HEK293 (cell line): Measurements from ENCODE around the gene MNT.
A peak's percentile ranks its signal among the peaks of the same experiment; 100 is the strongest.

Source experiments
- CTCF ChIP-seq: fragments of 450-650 bp; formaldehyde crosslinking; IDR thresholded peaks from 2 replicates; pipeline ENCODE4 v1.5.1; 2016; ENCODE audit warnings: missing biosample characterization, missing genetic modification characterization
- GLI2 ChIP-seq: fragments of 450-650 bp; formaldehyde crosslinking; IDR thresholded peaks from 2 replicates; pipeline ENCODE4; 2017; ENCODE audit warnings: missing biosample characterization, missing genetic modification characterization, low read depth, borderline replicate concordance
- KLF8 ChIP-seq: fragments of 450-650 bp; formaldehyde crosslinking; IDR thresholded peaks from 2 replicates; pipeline ENCODE4 v1.5.1; 2016; ENCODE audit warnings: missing biosample characterization, missing genetic modification characterization
- PATZ1 ChIP-seq: fragments of 450-650 bp; formaldehyde crosslinking; IDR thresholded peaks from 2 replicates; pipeline ENCODE4 v1.5.1; 2016; ENCODE audit warnings: missing biosample characterization, missing genetic modification characterization
- PBX3 ChIP-seq: sonication (generic); formaldehyde crosslinking; IDR thresholded peaks from 2 replicates; pipeline ENCODE4 v1.8.1; 2022; ENCODE audit warnings: mild to moderate bottlenecking, moderate library complexity, missing genetic modification reagents
- PRDM1 ChIP-seq: fragments of 450-650 bp; formaldehyde crosslinking; IDR thresholded peaks from 2 replicates; pipeline ENCODE4; 2016; ENCODE audit warnings: missing biosample characterization, missing genetic modification characterization
- ZBTB26 ChIP-seq: fragments of 450-650 bp; formaldehyde crosslinking; optimal IDR thresholded peaks from 2 replicates; pipeline ENCODE3; 2016; ENCODE audit warnings: missing biosample characterization, mild to moderate bottlenecking, missing genetic modification characterization
- ZBTB6 ChIP-seq: fragments of 450-650 bp; formaldehyde crosslinking; IDR thresholded peaks from 2 replicates; pipeline ENCODE4 v1.5.1; 2017; ENCODE audit warnings: missing biosample characterization, missing genetic modification characterization
- ZNF174 ChIP-seq: fragments of 450-650 bp; formaldehyde crosslinking; IDR thresholded peaks from 2 replicates; pipeline ENCODE4 v1.5.0; 2017; ENCODE audit warnings: missing biosample characterization, mild to moderate bottlenecking, missing genetic modification characterization
- ZNF2 ChIP-seq: fragments of 450-650 bp; formaldehyde crosslinking; IDR thresholded peaks from 2 replicates; pipeline ENCODE4 v1.5.1; 2016; ENCODE audit warnings: missing biosample characterization, missing genetic modification characterization
- ZNF350 ChIP-seq: fragments of 450-650 bp; formaldehyde crosslinking; IDR thresholded peaks from 2 replicates; pipeline ENCODE4 v1.5.0; 2017; ENCODE audit warnings: missing biosample characterization, mild to moderate bottlenecking, missing genetic modification characterization
- ZNF362 ChIP-seq: fragments of 450-650 bp; formaldehyde crosslinking; IDR thresholded peaks from 2 replicates; pipeline ENCODE4 v1.5.1; 2016; ENCODE audit warnings: missing biosample characterization, missing genetic modification characterization
- ZNF513 ChIP-seq: fragments of 450-650 bp; IDR thresholded peaks from 2 replicates; pipeline ENCODE4 v1.5.1; 2018; ENCODE audit warnings: missing biosample characterization, missing genetic modification characterization
- ZNF518A ChIP-seq: fragments of 450-650 bp; formaldehyde crosslinking; conservative IDR thresholded peaks from 2 replicates; pipeline ENCODE4 v1.5.1; 2016; ENCODE audit warnings: low read depth, missing biosample characterization, missing genetic modification characterization
- ZNF580 ChIP-seq: fragments of 450-650 bp; formaldehyde crosslinking; IDR thresholded peaks from 2 replicates; pipeline ENCODE4 v1.5.1; 2016; ENCODE audit warnings: missing biosample characterization, missing genetic modification characterization
- ZNF600 ChIP-seq: fragments of 450-650 bp; formaldehyde crosslinking; IDR thresholded peaks from 2 replicates; pipeline ENCODE4 v1.5.1; 2016; ENCODE audit warnings: missing biosample characterization, missing genetic modification characterization
- ZNF610 ChIP-seq: fragments of 450-650 bp; formaldehyde crosslinking; IDR thresholded peaks from 2 replicates; pipeline ENCODE4 v1.5.1; 2016; ENCODE audit warnings: missing biosample characterization, missing genetic modification characterization, borderline replicate concordance
- ZNF621 ChIP-seq: fragments of 450-650 bp; formaldehyde crosslinking; IDR thresholded peaks from 2 replicates; pipeline ENCODE4 v1.5.1; 2017; ENCODE audit warnings: missing biosample characterization, missing genetic modification characterization
- ZNF791 ChIP-seq: fragments of 450-650 bp; formaldehyde crosslinking; IDR thresholded peaks from 2 replicates; pipeline ENCODE4 v1.5.1; 2016; ENCODE audit warnings: missing biosample characterization, missing genetic modification characterization
- ZSCAN5A ChIP-seq: fragments of 450-650 bp; formaldehyde crosslinking; IDR thresholded peaks from 2 replicates; pipeline ENCODE4 v1.5.1; 2016; ENCODE audit warnings: missing biosample characterization, missing genetic modification characterization

Gene MNT

GRCh38 chr17:2401426-2402221, 764 bp upstream of the MNT start (continued):
- TF ChIP-seq GLI2, result no peak
- no peak for TF ChIP-seq ZNF621 (tag by site-specific recombination)
- TF ChIP-seq ZNF513 (tag by site-specific recombination), result no peak
- TF ChIP-seq ZNF580 (tag by site-specific recombination), result peak; percentile 50
- no peak for TF ChIP-seq ZSCAN5A (tag by site-specific recombination)
- TF ChIP-seq ZNF600, result 0 out of 2 replicates have a peak, but pooled peaks have one; percentile 14
- no peak for TF ChIP-seq PRDM1 (tag by site-specific recombination)
- no peak for TF ChIP-seq PBX3
- TF ChIP-seq CTCF, result no peak
- TF ChIP-seq ZNF362 (tag by site-specific recombination), result no peak
- TF ChIP-seq KLF8, result peak; percentile 99
- no peak for TF ChIP-seq ZNF791 (tag by site-specific recombination)
- TF ChIP-seq ZNF610 (tag by site-specific recombination), result no peak; the same call in 1 of the 2 replicates
- TF ChIP-seq ZBTB6 (tag by site-specific recombination), result peak; percentile 88
- no peak for TF ChIP-seq ZNF174 (tag by site-specific recombination)
- TF ChIP-seq PATZ1, result peak; percentile 94
- no peak for TF ChIP-seq ZNF518A (tag by site-specific recombination)
- TF ChIP-seq ZBTB26 (tag by site-specific recombination), result peak; percentile 65
- no peak; the same call in 1 of the 2 replicates for TF ChIP-seq ZNF2 (tag by site-specific recombination)
- no peak for TF ChIP-seq ZNF350 (tag by site-specific recombination)
